Medulla oblongata (tissue), 1 donor: Measurements from ENCODE around the gene FAM110D.
A peak's percentile ranks its signal among the peaks of the same experiment; 100 is the strongest.

Experiments
- DNase-seq: peaks from one replicate; pipeline ENCODE4 v3.0.0-alpha.2; 2015; ENCODE audit errors: extremely low spot score

The FAM110D gene

DNA sequence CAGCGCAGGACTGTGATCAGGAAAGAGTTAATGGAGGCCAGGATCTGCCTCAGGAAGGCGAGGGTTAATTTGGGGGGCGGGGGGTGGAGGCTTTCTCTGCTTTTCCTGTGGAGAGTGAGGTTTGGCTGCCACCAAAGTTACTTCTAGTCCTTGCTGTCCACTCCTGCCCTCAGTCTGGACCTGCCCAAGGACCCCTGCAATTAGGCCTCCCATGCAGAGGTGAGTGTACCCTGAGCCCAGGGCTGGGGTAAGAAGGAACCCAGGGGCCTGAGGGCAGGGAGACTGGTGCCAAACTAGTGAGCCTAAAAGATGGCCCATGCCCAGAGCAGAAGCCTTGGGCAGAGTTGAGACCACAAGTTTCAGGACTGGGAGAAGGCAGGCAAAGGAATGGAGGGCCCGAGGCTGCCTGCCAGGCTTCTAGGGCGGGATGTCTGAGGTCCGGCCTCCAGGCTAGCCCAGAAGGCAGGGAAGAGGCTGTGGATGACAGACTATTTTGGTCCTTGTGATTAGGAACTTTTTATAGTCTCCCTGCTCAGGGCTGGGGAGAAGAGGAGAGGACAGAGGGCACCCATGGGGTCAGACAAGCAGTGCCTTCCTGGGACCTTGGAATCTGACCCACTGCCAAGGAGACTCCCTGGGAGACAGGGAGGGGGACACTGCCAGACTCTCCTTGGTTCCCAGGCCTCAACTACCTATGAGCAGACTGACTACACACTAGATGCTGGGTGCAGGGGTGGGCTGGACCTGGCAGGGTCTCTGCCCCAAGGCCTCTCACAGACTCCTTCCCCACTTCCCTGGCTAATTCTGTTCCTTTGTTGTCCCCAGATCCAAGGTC, at the start of gene FAM110D:
Gene FAM110D, plus strand, starts transcription at position 172 of the 835 bp plus-strand sequence. CDS start 2,213 bp downstream, outside the sequence.
- DNase-seq, result no peak

DNA sequence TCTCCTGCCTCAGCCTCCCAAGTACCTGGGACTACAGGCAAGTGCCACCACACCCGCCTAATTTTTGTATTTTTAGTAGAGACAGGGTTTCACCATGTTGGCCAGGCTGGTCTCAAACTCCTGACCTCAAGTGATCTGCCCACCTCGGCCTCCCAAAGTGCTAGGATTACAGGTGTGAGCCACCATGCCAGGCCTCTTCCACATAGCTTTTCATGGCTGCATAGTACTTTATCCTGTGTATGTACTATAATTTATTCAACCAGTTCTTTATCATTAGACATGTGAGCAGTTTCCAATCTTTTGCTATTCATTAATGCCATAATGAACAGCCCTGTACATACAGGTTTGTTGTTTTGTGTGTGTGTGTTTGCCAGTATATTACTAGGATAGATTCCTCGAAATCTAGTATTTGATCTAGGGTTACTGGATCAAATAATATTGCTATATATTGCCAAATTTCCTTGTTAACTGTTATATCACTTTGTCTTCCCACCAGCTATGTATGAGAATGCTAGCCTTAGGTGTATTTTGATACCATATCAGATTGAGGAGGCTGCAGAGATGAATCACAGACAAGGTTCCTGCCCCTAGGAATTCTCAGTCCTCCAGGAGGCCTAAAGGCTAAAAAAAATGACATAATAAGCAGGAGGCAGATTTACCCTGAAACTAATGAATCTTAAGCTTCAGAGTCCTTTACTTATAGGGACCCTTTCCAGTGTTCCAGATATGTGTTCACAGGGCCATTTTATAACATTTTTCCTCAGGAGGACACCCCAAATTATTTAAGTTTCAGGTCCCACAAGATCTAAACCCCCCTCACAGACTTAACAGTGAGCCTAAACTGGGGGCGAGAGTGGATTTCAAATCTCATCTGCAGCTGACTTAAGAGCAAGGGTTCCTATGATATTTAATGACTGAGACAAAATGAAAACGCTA, 49.4 kb upstream of the FAM110D start:
- DNase-seq, result no peak

DNA sequence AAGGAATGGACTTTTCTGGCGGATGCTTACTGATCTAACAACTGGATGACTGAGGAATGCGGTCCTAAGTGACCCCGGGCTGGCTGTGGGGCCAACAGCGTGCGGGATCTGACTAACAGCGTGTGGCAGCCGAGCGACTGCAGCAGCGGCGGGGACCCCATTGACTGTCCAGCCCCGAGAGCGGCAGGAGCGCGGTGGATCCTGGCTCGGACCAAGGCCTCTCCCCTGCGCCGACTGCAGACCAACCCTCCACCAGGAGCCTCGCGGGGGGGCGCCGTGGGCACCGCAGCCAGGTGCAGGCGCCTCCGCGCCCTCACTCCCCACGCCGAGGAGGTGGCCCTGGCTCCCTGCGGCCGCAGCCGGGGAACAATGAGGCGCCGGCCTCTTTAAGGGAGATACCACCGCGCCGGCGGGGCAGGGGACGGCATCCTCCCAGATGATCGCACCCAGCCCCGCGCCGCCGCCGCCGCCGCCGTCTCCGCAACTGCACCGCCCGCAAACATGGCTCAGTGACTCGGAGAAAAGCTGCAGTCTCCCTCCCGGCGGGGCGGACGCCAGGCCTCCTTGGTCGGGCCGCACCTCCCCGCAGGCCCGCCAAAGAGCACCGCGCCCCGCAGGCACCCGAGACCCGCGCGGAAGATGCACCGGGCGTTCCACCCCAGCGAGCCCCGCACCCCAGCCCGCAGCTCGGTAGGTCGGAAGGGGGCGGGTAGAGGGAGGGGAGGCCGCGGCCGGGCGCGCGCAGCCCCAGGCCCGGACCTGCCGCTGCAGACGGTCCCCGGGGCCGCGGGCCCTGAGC, 47.9 kb upstream of the FAM110D start:
- DNase-seq, result peak; percentile 75

DNA sequence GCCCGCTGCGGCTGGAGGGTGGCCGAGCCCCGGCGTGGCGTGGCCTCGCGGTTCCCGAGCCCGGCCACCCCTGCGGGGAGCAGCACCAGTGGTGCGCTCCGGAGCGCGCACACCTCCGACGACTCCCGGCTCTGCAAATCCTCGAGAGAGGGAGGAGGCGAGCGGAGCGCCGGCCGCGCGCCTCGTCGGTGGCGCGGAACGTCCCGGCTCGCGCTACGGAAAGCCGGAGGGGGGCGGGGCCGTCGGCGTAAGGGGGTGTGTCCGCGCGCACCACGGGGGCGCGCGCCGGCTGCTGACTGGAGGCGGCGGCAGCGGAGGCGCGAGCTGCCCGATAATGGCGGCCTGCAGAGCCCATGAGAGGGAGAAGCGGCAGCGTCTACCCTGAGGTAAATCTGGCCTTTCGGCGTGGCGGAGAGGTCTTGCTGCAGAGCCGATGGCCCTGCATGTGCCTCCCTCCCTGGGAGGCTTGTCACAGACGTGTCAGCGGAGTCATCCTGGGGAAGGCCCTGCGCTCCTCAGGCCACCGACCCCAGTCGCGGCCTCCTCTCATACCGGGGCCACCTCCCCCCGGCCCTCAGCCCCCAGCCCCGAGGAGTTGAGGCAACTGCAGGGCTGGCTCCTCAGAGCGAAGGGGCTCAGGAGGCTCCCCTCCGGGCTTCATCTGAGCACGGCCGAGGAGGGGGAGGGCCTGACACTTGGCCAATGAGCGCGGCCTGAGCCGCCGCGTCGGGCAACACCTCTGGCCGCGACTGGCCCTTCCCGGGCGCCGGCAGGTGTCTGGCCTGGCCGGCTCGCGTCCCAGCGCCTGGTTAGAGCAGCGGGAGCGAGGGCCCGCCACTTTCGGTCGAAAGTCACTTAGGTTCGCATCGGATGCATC, 47.1 kb upstream of the FAM110D start, which contains the start of gene PDIK1L:
Gene PDIK1L, plus strand, starts transcription at position 295 of the 877 bp plus-strand sequence. CDS start 2,485 bp downstream, outside the sequence.
- DNase-seq, result peak; percentile 94

DNA sequence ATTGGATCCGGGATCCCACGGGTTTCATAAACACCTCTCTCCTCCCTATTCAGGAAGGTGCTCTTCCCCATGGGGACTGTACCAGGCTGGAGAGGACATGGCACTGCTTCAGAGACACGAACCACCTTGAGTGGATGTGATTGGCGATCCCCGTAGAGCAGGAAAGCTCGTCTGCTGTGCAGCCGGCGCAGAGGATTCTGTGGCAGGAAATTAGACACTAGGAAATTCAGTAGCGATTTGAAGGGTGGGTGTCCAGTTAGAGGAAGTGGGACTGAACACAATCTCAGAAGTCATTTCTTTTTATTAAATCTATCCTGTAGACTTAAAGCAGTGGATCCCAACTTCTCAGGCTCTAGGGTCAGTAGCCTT, 46.5 kb upstream of the FAM110D start:
- DNase-seq, result no peak

DNA sequence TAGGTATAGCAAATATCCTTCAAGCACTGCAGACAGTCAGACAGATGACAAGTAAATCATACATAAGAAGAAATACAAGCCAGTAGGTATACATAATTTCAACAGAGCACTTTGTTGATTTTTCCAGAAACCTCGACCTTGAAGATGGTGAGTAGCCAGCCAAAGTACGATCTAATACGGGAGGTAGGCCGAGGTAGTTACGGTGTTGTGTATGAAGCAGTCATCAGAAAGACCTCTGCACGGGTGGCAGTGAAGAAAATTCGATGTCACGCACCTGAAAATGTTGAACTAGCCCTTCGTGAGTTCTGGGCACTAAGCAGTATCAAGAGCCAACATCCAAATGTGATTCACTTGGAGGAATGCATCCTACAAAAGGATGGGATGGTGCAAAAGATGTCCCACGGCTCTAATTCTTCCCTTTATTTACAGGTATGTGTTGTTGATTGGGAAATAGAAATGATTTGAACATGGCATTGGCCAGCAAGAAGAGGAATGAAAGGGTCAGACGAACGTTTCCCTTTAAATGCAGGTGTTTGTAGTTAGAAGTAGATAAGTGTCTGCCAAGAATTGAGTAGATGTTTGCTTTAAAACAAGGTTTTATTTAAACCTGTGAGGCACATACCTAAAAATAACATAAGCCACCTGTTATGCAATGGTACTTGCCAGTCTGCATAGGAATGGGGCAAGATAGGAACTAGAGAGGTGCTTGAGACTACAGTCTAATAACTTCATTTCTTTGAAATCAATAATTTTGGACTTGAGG, 44.5 kb upstream of the FAM110D start:
- no peak for DNase-seq

DNA sequence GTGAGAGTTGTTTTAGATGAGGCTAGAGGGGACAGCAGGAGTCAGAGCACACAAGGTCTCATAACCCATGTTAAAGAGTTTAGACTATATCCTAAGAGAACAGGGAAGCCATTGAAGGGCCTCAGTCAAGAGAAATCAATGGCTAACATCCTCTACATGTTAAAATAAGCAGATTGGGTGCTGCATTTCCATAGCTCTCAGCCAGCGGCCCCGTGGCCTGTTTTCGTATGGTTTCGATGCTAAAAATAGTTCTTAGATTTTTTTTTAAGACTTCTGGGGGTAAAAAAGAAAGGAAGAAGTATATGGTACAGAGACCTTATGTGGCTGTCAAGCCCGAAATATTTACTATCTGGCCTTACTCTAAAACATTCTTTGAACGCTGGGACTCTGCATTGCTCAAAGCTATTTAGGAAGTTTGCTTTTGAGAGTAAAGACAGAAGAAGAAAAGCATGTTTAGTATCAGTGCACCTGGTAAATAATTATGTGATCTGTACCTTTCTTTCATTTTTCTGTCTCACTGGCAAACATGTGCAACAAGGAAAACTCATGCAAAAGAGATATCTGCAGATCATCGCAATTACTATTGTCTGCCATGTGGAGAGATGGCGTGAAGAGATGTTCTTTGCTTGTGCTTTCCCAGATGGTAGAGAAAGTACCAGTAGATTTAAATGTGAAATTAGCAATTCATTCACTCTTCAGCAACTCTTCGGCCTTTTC, 38.8 kb upstream of the FAM110D start:
- no peak for DNase-seq

DNA sequence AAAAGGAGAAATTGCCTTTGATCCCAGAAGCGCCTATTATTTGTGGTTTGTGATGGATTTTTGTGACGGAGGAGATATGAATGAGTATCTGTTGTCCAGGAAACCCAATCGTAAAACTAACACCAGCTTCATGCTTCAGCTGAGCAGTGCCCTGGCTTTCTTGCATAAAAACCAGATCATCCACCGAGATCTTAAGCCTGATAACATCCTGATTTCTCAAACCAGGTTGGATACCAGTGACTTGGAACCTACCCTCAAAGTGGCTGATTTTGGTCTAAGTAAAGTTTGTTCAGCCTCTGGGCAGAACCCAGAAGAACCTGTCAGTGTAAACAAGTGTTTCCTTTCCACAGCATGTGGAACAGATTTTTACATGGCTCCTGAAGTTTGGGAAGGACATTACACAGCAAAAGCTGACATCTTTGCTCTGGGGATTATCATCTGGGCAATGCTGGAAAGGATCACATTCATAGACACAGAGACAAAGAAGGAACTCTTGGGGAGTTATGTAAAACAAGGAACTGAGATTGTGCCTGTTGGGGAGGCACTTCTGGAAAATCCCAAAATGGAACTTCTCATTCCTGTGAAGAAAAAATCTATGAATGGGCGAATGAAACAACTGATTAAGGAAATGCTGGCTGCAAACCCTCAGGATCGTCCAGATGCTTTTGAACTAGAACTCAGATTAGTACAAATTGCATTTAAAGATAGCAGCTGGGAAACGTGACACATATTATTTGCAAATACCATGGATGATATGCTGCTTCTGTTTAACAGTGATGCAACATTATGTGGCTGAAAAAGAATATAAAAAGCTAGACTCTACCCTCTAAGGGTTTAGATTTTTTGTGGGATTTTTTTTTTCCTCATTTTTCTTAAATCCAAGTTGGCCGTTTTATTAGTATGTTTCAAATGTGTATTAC, 36.8 kb upstream of the FAM110D start:
- DNase-seq, result peak; percentile 45

DNA sequence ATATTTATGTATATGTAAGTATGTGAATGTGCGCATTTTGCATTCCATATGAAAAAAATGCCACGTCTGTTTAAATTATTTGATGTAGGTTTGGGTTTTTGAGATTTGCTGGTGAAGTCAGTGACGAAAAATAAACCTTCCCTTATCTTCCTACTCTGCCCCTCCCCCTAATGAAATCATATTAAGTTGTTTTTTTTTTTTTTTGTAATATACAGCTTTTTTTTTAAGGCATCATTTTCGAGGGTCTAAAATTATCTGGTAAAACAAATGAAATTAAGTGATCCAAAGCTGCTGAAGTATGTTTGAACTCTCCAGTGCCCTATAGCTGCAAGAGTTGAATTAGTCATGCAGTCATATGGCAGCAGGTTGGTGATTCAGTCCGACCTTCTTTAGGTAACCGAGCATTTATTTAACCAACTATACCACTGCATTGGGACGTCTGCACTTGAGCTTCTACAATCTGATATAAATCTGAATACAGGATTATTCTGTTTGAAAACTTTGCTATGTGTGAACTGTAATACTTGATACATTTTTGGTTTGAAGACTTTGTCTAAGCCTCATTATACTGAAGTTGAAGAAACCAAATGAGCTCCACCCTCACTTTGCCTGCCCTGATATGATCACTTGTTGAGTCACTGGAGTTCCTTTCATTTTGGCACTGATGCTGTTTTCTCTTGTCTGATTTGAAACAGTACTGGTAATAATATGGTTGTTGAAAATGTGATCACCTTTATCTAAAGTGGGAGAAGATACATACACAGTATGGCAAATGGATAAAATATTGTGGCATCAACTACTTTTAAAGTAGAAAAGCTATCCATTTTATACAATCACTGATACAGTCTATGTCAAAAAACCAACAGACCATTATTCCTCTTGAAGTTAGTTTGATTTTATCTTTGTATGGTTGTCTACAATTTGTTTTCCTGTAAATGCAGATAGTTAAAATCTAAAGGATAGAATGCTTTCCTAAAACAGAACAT, 35.6 kb upstream of the FAM110D start:
- DNase-seq, result no peak

DNA sequence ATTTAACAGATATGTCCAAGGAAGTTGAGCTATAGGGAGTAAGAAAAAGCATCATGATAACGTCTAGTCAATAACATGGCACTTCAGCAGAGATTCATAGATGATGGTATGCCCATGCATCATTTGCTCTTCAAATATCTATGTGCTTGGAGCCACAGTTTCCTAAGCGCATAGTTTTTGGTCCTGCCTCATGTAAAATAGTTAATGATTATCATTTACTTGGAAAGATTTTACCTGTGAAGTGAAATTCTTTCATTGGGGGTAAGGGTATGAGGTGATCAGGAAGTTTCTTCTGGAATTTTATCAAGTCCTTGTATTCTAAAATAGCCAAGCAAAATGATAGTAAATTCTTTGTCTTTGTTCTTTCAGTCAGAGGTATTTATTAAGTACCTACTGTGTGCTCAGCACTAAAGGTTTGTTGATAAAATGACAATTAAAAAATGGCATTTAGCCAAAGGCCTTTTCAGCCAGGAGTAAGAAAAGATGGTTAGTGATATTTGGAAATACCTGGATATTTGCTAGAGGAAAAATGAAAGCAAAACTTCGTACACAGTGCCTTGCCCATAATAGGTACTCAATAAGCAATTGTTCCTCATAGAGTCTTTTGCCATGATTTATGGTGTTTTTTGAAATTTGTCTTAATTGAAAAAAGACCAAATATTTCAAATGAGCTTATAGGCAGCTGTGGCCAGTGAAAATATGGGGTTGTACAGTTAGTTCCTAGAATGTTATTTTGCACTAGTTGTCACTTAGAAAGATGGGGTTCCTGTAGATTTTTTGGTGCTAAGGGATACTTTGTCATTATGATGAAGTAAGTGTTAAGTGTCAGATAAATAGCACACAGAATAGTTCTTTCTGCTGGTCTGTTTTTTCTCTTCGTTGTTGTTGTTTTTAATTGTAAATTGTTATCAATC, 34.2 kb upstream of the FAM110D start:
- DNase-seq, result no peak

DNA sequence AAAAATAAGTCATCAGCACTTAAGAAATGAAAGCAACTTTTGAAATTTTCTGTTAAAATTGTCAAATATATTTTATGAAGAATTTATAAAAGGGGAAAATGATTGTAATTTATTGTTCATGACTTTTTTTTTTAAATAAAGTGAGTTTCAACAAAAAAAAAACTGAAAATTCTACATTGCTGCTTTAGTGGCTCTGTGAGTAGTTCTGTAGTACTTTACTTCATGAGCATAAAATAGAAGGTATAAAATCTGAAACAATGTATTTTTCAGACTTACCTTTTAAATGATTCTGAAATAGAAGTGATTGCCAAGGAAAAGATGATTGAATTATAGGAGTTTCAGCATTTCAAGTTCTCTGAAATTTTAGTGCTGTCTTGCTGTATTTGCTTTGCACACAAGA, 33.5 kb upstream of the FAM110D start:
- DNase-seq, result no peak

DNA sequence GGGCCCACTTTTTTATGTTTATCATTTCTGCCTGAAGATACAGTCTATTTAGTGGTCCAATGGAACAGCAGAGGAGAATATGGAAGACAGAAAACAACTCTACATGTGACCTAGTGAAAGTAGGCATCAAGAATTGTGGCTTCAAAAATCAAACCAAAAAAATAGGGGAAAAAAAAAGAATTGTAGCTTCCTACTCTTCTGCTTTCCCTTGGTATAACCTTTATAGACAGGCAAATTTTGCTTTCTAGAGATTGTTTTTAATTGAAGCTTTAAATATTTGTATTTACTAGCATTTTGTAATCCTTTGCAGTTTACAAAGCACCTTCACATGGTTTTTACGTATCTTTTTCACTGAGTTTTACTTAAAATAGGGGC, 32.9 kb upstream of the FAM110D start:
- no peak for DNase-seq

DNA sequence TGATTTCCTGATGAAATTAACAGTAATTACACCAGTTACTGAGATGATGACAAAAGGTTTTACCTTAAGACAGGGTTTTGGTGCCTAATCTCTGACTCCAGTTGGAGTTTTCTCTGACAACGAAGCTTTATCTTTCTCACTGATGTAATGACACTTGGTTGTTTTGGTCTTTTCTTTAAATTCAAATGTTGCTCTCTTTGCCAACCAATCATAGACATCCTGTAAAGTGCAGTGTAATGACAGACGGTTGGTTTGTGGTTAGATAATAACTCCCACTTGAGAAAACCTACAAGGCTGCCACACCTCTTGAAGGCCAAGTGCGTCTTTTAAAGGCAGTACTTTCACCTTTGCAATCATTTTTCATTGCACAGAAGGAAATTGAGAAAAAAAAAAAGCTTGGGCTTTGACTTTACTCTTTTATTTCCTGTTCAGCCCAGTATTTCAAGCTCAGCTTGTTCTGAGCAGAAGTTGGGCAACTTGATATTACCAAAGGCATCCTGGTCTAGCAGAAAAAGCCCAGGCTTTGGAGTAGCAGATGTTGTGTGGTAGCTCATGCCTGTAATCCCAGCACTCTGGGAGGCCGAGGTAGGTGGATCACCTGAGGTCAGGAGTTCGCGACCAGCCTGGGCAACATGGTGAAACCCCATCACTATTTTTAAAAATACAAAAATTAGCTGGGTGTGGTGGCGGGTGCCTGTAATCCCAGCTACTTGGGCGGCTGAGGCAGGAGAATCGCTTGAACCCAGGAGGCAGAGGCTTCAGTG, 32.4 kb upstream of the FAM110D start:
- peak; percentile 37 for DNase-seq

DNA sequence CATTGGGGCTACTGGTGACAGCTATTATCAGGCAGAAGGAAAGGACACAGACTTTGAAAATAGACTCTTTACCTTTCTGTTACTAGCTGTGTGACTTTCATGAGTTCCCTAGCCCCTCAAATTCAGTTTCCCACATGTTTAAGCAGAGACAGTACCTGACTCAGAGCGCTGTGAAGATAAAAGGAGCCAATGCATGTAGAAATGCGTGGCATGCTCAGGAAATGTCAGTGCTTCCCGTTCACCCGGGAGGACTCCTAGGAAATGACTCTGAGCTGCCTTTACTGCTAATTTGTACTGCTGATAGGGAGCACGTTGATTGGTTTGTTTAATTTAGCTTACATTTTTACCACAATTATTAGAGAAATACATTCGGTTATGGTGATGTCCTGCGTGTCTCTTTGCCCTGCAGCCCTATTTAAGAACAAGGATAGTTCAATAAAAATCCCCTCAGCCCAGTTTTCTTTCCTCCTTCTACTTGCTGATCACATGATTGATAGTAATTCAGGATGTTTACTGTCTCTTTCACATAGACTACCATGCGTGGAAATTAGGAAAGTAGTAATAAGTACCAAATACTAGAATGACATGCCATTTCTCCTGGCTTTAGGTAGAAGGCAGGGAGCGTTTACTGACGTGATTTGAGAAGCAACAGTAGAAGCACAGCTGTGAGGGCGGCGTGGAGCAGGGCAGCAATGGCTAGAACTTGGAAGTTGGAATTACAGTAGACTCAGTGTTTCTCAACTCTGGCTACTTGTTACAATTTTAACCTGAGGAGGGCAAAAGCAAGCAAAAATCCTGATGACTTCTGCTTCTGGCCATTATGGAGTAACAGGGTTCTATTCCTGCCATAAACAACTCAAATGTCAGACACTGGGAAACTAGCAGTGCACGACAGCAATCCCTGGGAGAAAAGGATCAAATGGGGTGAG, 31.4 kb upstream of the FAM110D start:
- DNase-seq, result no peak
